ENCODE data around the gene KRTAP10-3.

- TF ChIP-seq, protein P1, sequence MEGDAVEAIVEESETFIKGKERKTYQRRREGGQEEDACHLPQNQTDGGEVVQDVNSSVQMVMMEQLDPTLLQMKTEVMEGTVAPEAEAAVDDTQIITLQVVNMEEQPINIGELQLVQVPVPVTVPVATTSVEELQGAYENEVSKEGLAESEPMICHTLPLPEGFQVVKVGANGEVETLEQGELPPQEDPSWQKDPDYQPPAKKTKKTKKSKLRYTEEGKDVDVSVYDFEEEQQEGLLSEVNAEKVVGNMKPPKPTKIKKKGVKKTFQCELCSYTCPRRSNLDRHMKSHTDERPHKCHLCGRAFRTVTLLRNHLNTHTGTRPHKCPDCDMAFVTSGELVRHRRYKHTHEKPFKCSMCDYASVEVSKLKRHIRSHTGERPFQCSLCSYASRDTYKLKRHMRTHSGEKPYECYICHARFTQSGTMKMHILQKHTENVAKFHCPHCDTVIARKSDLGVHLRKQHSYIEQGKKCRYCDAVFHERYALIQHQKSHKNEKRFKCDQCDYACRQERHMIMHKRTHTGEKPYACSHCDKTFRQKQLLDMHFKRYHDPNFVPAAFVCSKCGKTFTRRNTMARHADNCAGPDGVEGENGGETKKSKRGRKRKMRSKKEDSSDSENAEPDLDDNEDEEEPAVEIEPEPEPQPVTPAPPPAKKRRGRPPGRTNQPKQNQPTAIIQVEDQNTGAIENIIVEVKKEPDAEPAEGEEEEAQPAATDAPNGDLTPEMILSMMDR (IDR thresholded peaks at IDR 0.05; ENCODE audit: low read depth, low read length): no peak
- no peak for TF ChIP-seq POLR2A (IDR thresholded peaks at IDR 0.05; ENCODE audit: extremely low read depth, insufficient read length)
- TF ChIP-seq, protein P2, sequence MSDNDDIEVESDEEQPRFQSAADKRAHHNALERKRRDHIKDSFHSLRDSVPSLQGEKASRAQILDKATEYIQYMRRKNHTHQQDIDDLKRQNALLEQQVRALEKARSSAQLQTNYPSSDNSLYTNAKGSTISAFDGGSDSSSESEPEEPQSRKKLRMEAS (IDR thresholded peaks at IDR 0.05; ENCODE audit: low read depth, low read length): no peak
These were observed 885 bp downstream of the KRTAP10-3 start for GRCh38 chr21:44557491-44558328.

All from NB4 (cell line).